ENCODE data around the gene APOBEC3G. TPM values are rescaled to one million over a fixed set of nuclear protein-coding genes. Genes with fewer than 3 reads are reported as not detected.

The APOBEC3G gene
- polyA plus RNA-seq, 3 donors, result 33.3 to 73.6 (median 64.5) TPM

- Histone ChIP-seq H3K4me1 (ENCODE audit: control insufficient read depth in 1 of 2, insufficient read depth in 2 of 2, low read length in 2 of 2) (no peaks in the 10 kb centered on the region), H4K20me1 (ENCODE audit: insufficient read depth, low read length) (peaks cover 4% of the 10 kb centered on the region), H3K36me3 (replicated peaks in 1 of 2; ENCODE audit: control insufficient read depth in 1 of 2, insufficient read depth in 2 of 2, low read length in 2 of 2) (peaks cover 20 to 46% of the 10 kb centered on the region in 2 donors), H2AFZ (ENCODE audit: insufficient read depth, low read depth, low read length, poor library complexity, severe bottlenecking) (no peak overlapping the region), H3K4me3 (replicated peaks in 1 of 3; ENCODE audit: low read depth in 2 of 3, low read length in 3 of 3) (no peak overlapping the region), H3K9me3 (replicated peaks in 1 of 2; ENCODE audit: control insufficient read depth in 1 of 2, insufficient read depth in 1 of 2, low read length in 2 of 2) (no peaks in the 10 kb centered on the region), H3K4me2 (replicated peaks; ENCODE audit: extremely low read depth, low read length, poor library complexity, severe bottlenecking) (no peak overlapping the region), H3K27me3 (ENCODE audit: control insufficient read depth in 2 of 2, insufficient read depth in 2 of 2, low read length in 2 of 2) (no peaks in the 10 kb centered on the region), H3K79me2 (ENCODE audit: insufficient read depth, low read length) (no peaks in the 10 kb centered on the region), H3K27ac (ENCODE audit: low read depth in 1 of 2, low read length in 2 of 2) (no peak overlapping the region), H3K9ac (ENCODE audit: insufficient read depth, low read length, poor library complexity, severe bottlenecking) (no peak overlapping the region)
- no peak for TF ChIP-seq CTCF (IDR thresholded peaks at IDR 0.05)
- Mint-ChIP-seq H3K9me3 (no peaks in the 10 kb centered on the region), H3K27me3 (ENCODE audit: low read depth in 3 of 3) (peaks cover 0 to 1% (median 0%) of the 10 kb centered on the region in 3 donors), H3K4me3 (no peak overlapping the region), H3K4me1 (peaks cover 11% of the 10 kb centered on the region), H3K36me3 (peaks cover 38 to 48% of the 10 kb centered on the region in 2 donors), H3K27ac (peak overlapping the region in 1 of 7 donors; percentile 42)
- intact Hi-C loops (cut with micrococcal nuclease), result no loop called here
- WGBS (ENCODE audit: insufficient coverage), result 97% methylated on average over 8 of the region's 8 CpGs
- no peak for DNase-seq
Measured at GRCh38 chr22:39084666-39085065, 7.6 kb downstream of the APOBEC3G start.

- intact Hi-C loops (cut with micrococcal nuclease), result no loop called here
- Mint-ChIP-seq H3K4me1 (peaks cover 12% of the 10 kb centered on the region), H3K27ac (peak overlapping the region in 2 of 7 donors; percentile 32 to 37), H3K4me3 (no peak overlapping the region), H3K36me3 (peaks cover 17 to 27% of the 10 kb centered on the region in 2 donors), H3K27me3 (ENCODE audit: low read depth in 3 of 3) (peaks cover 2 to 10% (median 5%) of the 10 kb centered on the region in 3 donors), H3K9me3 (no peaks in the 10 kb centered on the region)
- WGBS (ENCODE audit: insufficient coverage), result 98% methylated on average over 6 of the region's 6 CpGs
- Histone ChIP-seq H3K4me1 (ENCODE audit: control insufficient read depth in 1 of 2, insufficient read depth in 2 of 2, low read length in 2 of 2) (peaks cover under 1 to 7% of the 10 kb centered on the region in 2 donors), H2AFZ (ENCODE audit: insufficient read depth, low read depth, low read length, poor library complexity, severe bottlenecking) (no peak overlapping the region), H3K27ac (ENCODE audit: low read depth in 1 of 2, low read length in 2 of 2) (no peak overlapping the region), H3K4me2 (replicated peaks; ENCODE audit: extremely low read depth, low read length, poor library complexity, severe bottlenecking) (no peak overlapping the region), H4K20me1 (ENCODE audit: insufficient read depth, low read length) (no peaks in the 10 kb centered on the region), H3K36me3 (replicated peaks in 1 of 2; ENCODE audit: control insufficient read depth in 1 of 2, insufficient read depth in 2 of 2, low read length in 2 of 2) (peaks cover under 1 to 23% of the 10 kb centered on the region in 2 donors), H3K9ac (ENCODE audit: insufficient read depth, low read length, poor library complexity, severe bottlenecking) (no peak overlapping the region), H3K27me3 (ENCODE audit: control insufficient read depth in 2 of 2, insufficient read depth in 2 of 2, low read length in 2 of 2) (no peaks in the 10 kb centered on the region), H3K4me3 (replicated peaks in 1 of 3; ENCODE audit: low read depth in 2 of 3, low read length in 3 of 3) (no peak overlapping the region), H3K79me2 (ENCODE audit: insufficient read depth, low read length) (no peaks in the 10 kb centered on the region), H3K9me3 (replicated peaks in 1 of 2; ENCODE audit: control insufficient read depth in 1 of 2, insufficient read depth in 1 of 2, low read length in 2 of 2) (no peaks in the 10 kb centered on the region)
- no peak for TF ChIP-seq CTCF (IDR thresholded peaks at IDR 0.05)
- no peak for DNase-seq
Measured at GRCh38 chr22:39087098-39087497, 10.0 kb downstream of the APOBEC3G start.
